IPS DF 4.7 (cell line): Measurements from ENCODE around the gene MRPL52.
"Not testable (repeated sequence)": the region's sequence is repeated elsewhere in the genome, so short reads cannot be mapped to it uniquely, and the experiment has no call there.

Experiments
- DNase-seq: peaks from one replicate; pipeline ENCODE4 v3.0.0-alpha.2; 2013; ENCODE audit warnings: low spot score; ENCODE audit errors: extremely low read depth

Gene MRPL52

GRCh38 chr14:22837750-22838538 is 8.3 kb downstream of the MRPL52 start:
- no peak for DNase-seq

GRCh38 chr14:22838631-22839041 is 8.9 kb downstream of the MRPL52 start:
- no peak for DNase-seq

GRCh38 chr14:22839159-22839779 is 9.6 kb downstream of the MRPL52 start:
- no peak for DNase-seq

GRCh38 chr14:22841311-22841710 is 11.6 kb downstream of the MRPL52 start:
- no peak for DNase-seq

- no peak for DNase-seq
Measured at GRCh38 chr14:22841769-22842168, 12.1 kb downstream of the MRPL52 start.

GRCh38 chr14:22842211-22843122 is 12.8 kb downstream of the MRPL52 start:
- no peak for DNase-seq

GRCh38 chr14:22843123-22843925 is 13.6 kb downstream of the MRPL52 start:
- DNase-seq = no peak

GRCh38 chr14:22844221-22845102 is 14.8 kb downstream of the MRPL52 start:
- DNase-seq = no peak

- no peak for DNase-seq
Measured at GRCh38 chr14:22845103-22845394, 15.4 kb downstream of the MRPL52 start.

- no peak for DNase-seq
Measured at GRCh38 chr14:22845821-22846625, 16.3 kb downstream of the MRPL52 start.

GRCh38 chr14:22846811-22847307 is 17.2 kb downstream of the MRPL52 start:
- DNase-seq = no peak

GRCh38 chr14:22847661-22848341 is 18.1 kb downstream of the MRPL52 start:
- DNase-seq = no peak

- DNase-seq = no peak
Measured at GRCh38 chr14:22848351-22849164, 18.9 kb downstream of the MRPL52 start.

- no peak for DNase-seq
Measured at GRCh38 chr14:22849212-22849819, 19.6 kb downstream of the MRPL52 start.

GRCh38 chr14:22850944-22851764 is 21.5 kb downstream of the MRPL52 start:
- no peak for DNase-seq

GRCh38 chr14:22852178-22852577 is 22.5 kb downstream of the MRPL52 start:
- not testable (repeated sequence) for DNase-seq

GRCh38 chr14:22852599-22852939 is 22.9 kb downstream of the MRPL52 start:
- no peak for DNase-seq
